Stimulated activated CD8-positive, alpha-beta memory T cell treated with anti-CD3 and anti-CD28 coated beads, Interleukin-12 subunit alpha, Interleukin-12 subunit beta, amount 100 ng/mL, for 24 hours (primary cell): ENCODE results near the gene CSHL1.

ENCODE experiments used
- DNase-seq: peaks from one replicate; pipeline ENCODE4 v3.0.0-alpha.2; 2020; ENCODE audit errors: extremely low read depth

CSHL1 gene

GRCh38 chr17:63911041-63911635 lies at the start of gene CSHL1:
CSHL1 (minus strand) TSS chr17:63911258; CDS start chr17:63911196, 62 bp downstream.
- no peak for DNase-seq

GRCh38 chr17:63960430-63960829 lies 49.4 kb upstream of the CSHL1 start:
- no peak for DNase-seq

GRCh38 chr17:63960006-63960405 lies 48.9 kb upstream of the CSHL1 start:
- no peak for DNase-seq

- no peak for DNase-seq
These were observed 45.4 kb upstream of the CSHL1 start for GRCh38 chr17:63956296-63956920.

GRCh38 chr17:63955791-63956190 lies 44.7 kb upstream of the CSHL1 start:
- no peak for DNase-seq

GRCh38 chr17:63955232-63955631 lies 44.2 kb upstream of the CSHL1 start:
- no peak for DNase-seq

- no peak for DNase-seq
These were observed 43.5 kb upstream of the CSHL1 start for GRCh38 chr17:63954402-63955063.

GRCh38 chr17:63950940-63951907 lies 40.2 kb upstream of the CSHL1 start:
- DNase-seq = no peak

- DNase-seq = no peak
These were observed 38.7 kb upstream of the CSHL1 start for GRCh38 chr17:63949576-63950250.

- no peak for DNase-seq
These were observed 37.5 kb upstream of the CSHL1 start for GRCh38 chr17:63948521-63948920.

GRCh38 chr17:63947711-63948330 lies 36.8 kb upstream of the CSHL1 start:
- DNase-seq = no peak

- DNase-seq = no peak
These were observed 35.6 kb upstream of the CSHL1 start for GRCh38 chr17:63946440-63947363.

- no peak for DNase-seq
These were observed 34.9 kb upstream of the CSHL1 start for GRCh38 chr17:63945784-63946439.

GRCh38 chr17:63944736-63945499 lies 33.9 kb upstream of the CSHL1 start:
- no peak for DNase-seq

- no peak for DNase-seq
These were observed 32.7 kb upstream of the CSHL1 start for GRCh38 chr17:63943745-63944144.

- no peak for DNase-seq
These were observed 31.4 kb upstream of the CSHL1 start for GRCh38 chr17:63942309-63942985.

- no peak for DNase-seq
These were observed 30.7 kb upstream of the CSHL1 start for GRCh38 chr17:63941751-63942150.

GRCh38 chr17:63941162-63941561 lies 30.1 kb upstream of the CSHL1 start:
- DNase-seq = no peak
